T-helper 1 cell (primary cell): ENCODE measurements around the gene FCGBP.
"Not testable (repeated sequence)": the region's sequence is repeated elsewhere in the genome, so short reads cannot be mapped to it uniquely, and the experiment has no call there.

Source experiments
- DNase-seq, 5 donors: peaks; one replicate each; pipeline ENCODE4 v3.0.0-alpha.2; 2012 to 2020

The FCGBP gene

DNA sequence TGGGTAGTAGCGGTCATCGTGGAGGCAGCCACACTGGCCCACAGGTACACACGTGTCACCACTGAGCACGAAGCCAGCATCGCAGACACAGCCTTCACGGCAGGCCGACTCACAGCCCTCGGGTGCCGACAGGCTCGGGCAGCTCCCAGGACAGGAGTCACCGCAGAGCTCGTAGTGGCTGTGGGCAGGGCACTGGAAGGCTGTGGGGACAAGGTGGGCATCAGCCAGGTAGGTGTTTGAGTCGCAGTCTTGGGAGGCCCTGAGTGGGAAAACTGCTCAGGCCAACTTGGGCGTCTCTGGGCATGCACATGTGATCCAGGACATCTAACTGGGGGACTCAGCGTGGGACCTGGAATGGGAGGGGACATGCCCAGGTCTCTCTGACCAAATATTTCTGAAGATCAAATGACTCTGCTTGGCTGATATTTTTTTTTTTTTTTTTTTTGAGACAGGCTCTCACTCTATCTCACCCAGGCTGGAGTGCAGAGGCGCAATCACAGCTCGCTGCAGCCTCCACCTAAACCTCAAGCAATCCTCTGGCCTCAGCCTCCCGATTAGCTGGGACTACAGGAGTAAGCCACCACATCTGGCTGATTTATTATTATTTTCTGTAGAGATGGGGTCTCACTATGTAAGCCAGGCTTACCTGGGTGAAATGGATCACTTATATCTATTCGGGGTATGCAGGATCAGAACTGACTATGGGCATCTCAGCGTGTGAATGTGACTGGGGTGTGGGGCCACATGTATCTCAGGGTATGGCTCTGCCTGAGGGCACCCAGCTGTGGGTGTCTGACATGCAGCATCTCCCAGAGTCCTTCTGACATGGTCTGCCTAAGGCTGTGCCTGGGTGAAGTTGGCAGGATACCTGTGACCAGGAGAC is 44.3 kb downstream of the FCGBP start:
- DNase-seq, result not testable (repeated sequence)

DNA sequence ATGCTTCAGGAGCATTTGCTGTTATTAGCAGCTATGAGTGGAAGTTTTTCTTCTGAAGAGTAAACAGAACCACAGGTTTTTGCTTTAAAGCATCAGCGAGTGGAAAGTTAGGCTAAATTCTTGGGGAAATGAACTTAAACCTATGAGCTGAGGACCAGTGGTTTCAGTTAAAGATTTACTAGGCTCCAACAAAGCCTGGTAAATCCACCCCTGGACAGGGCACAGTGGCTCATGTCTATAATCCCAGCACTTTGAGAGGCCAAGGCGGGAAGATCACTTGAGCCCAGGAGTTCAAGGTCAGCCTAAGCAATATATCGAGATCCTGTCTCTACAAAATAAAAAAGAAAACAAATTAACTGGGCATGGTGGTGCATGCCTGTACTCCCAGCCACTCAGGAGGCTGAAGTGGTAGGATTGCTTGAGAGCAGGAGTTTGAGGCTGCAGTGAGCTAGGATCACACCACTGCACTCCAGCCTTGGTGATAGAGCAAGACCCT is 46.9 kb downstream of the FCGBP start:
- not testable (repeated sequence) for DNase-seq

DNA sequence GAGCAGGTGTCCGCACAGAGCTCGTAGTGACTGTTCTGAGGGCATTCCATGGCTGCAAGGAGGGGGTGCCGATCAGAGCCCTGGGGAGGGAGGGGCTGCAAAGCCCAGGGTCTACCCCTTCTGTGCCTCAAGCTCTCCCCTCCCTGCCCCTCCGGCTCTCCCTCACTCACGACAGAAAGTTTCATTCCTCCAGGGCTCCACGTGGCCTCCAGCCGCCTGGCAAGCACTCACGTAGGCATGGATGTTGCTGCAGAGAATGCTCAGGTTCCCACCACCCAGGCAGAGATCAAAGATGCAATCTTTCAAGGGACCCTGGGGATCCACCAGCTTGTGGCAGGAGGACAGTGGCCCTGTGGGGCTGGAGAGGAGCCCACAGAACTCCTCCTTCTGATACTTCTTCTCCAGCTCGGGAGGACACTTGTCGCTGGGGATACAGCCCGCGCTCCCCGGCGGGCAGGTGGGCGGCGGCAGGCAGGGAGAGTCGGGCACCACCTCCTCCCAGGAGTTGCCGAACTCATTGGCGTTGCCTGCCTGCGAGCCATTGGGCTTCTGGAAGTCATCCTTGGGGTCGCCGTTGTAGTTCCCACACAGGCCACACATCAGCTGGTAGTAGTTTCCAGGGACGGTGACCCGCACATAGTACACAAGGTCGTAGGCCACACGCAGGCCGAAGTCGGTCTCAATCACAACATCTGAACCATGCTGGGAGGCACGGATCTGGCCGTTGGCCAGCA is 48.4 kb downstream of the FCGBP start:
- not testable (repeated sequence) for DNase-seq

DNA sequence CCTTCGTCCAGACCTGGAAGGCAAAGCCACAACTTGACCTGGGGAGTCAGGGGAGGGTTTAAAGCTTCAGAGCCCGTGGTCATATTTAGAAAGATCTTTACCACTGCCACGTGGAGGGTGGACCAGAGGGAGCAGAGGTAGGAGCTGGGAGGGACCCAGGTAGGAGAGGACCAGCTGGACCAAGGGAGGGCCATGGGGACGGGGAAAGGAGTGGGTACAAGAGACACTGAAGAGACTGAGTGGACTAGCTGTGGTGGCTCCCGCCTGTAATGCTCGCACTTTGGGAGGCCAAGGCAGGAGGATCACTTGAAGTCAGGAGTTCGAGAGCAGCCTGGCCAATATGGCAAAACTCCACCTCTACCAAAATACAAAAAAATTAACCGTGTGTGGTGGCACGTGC is 49.7 kb downstream of the FCGBP start:
- not testable (repeated sequence) for DNase-seq
